Testis (tissue), 5 donors: ENCODE measurements around the gene RIPOR1. TPM values are rescaled to one million over a fixed set of nuclear protein-coding genes. Genes with fewer than 3 reads are reported as not detected.

Experiments
- DNase-seq: peaks from one replicate; pipeline ENCODE4 v3.0.0-alpha.2; 2019
- H3K27ac ChIP-seq, 2 donors: fragments of 200-600 bp; sonication (generic); one replicate each; pipeline ENCODE4 v1.5.1; 2019
- H3K27me3 ChIP-seq: fragments of 200-600 bp; sonication (generic); one replicate; pipeline ENCODE4 v1.5.1; 2019
- H3K36me3 ChIP-seq: fragments of 200-600 bp; sonication (generic); one replicate; pipeline ENCODE4 v1.5.1; 2017; ENCODE audit warnings: low read depth; ENCODE audit errors: missing control alignments
- H3K4me1 ChIP-seq: fragments of 200-600 bp; sonication (generic); one replicate; pipeline ENCODE4 v1.5.1; 2019
- H3K4me3 ChIP-seq, 2 donors: fragments of 200-600 bp; sonication (generic); one replicate each; pipeline ENCODE4 v1.5.1; 2017 to 2019
- H3K9me3 ChIP-seq: fragments of 200-600 bp; sonication (generic); one replicate; pipeline ENCODE4 v1.5.1; 2017
- CTCF ChIP-seq, 3 experiments: fragments of 450-650 bp in 2 of 3; fragments of 200-600 bp in 1 of 3; sonication (generic) in 1 of 3; IDR thresholded peaks; one replicate each; pipeline ENCODE4 v1.5.1; 2016 to 2019; ENCODE audit warnings: antibody characterized with exemption in 3 of 3, mild to moderate bottlenecking in 2 of 3, moderate library complexity in 1 of 3
- POLR2A ChIP-seq: fragments of 450-650 bp; IDR thresholded peaks from one replicate; pipeline ENCODE4 v1.6.1; 2017; ENCODE audit warnings: antibody characterized with exemption, mild to moderate bottlenecking, moderate library complexity
- WGBS, 2 donors: methylation state at CpG; one replicate each; pipeline ENCODE4 v1.1.5; 2018; 5-methylcytosine and 5-hydroxymethylcytosine counted together
- intact Hi-C: fragments of 100-400 bp; cut with DNase I; formaldehyde crosslinking; loops from one replicate; pipeline ENCODE4 v1.15.1; 2023; ENCODE audit warnings: low total_unique reads
- long read RNA-seq, 2 donors: transcript quantifications; one replicate each; lab custom pipeline, GENCODE V29; 2026
- polyA plus RNA-seq: library from polyadenylated mRNA; stranded (reverse); fragments of 350-450 nt; fragmentation: Illumina TruSeq; extraction: RNeasy Lipid Tissue Mini Kit (QIAGEN cat#74804); gene quantifications from one replicate; pipeline ENCODE4 v1.2.3, GENCODE V29; 2014; ENCODE audit warnings: low read depth, low replicate concordance; ENCODE audit not compliant: insufficient read depth
- total RNA-seq, 2 donors: library from RNA; depleted of rRNA; stranded (reverse); fragments of >200 nt; gene quantifications; one replicate each; pipeline ENCODE4 v1.2.3, GENCODE V29; 2016

The RIPOR1 gene
- total RNA-seq (100 to 1,000 TPM in 1 of 2 donors, 10 to 100 TPM in 1; 79.4 to 109 TPM), polyA plus RNA-seq (36.1 TPM)
- long read RNA-seq, donor 1, full-length matches to known transcripts: 2 of 10 reads
- long read RNA-seq, donor 1, partial matches to known transcripts: 8 of 10 reads
- long read RNA-seq, donor 1, other reads (novel, unspliced or antisense): 0 of 10 reads
- long read RNA-seq, donor 2, partial matches to known transcripts: 8 of 8 reads
- long read RNA-seq, donor 2, other reads (novel, unspliced or antisense): 0 of 8 reads

- no peaks in the 10 kb centered on the region for H3K9me3 ChIP-seq
- peaks cover 30% of the 10 kb centered on the region for H3K4me1 ChIP-seq
- H3K36me3 ChIP-seq: no peaks in the 10 kb centered on the region
- peak within 1 kb of the TSS; percentile 87 to 91 for H3K27ac ChIP-seq
- H3K27me3 ChIP-seq: no peaks in the 10 kb centered on the region
- TF ChIP-seq CTCF (IDR thresholded peaks at IDR 0.05): no peak
- H3K4me3 ChIP-seq: peak within 1 kb of the TSS; percentile 70 to 96
- intact Hi-C loops: no loop called here
- WGBS, 2 donors: 16 to 33% methylated on average over 6 to 23 of the region's 45 CpGs
- DNase-seq: peak; percentile 63
Measured at GRCh38 chr16:67528222-67528869, at the start of gene RIPOR1. Gene RIPOR1 (plus strand): TSS chr16:67528829. CDS start chr16:67538447, 9,618 bp downstream.

- TF ChIP-seq POLR2A: peak; percentile 68
- TF ChIP-seq CTCF (IDR thresholded peaks at IDR 0.05): peak; percentile 83 to 99 (median 98)
- Histone ChIP-seq H3K4me1 (peaks cover 45% of the 10 kb centered on the region), H3K4me3 (peak within 1 kb of the TSS; percentile 87 to 96), H3K36me3 (no peaks in the 10 kb centered on the region), H3K9me3 (no peaks in the 10 kb centered on the region), H3K27me3 (no peaks in the 10 kb centered on the region), H3K27ac (peak within 1 kb of the TSS; percentile 90 to 93)
- DNase-seq: peak; percentile 98
- 0 to 1% methylated on average over 22 to 51 of the region's 57 CpGs for WGBS, 2 donors
- intact Hi-C loops: no loop called here
Measured at GRCh38 chr16:67480833-67481560, 47.6 kb upstream of the RIPOR1 start, which contains the start of gene ATP6V0D1. Gene ATP6V0D1 (minus strand): TSS chr16:67481157. CDS start chr16:67481086, 71 bp downstream.

- Histone ChIP-seq H3K27ac (peak overlapping the region; percentile 90 to 93), H3K27me3 (no peaks in the 10 kb centered on the region), H3K4me1 (peaks cover 48% of the 10 kb centered on the region), H3K9me3 (no peaks in the 10 kb centered on the region), H3K4me3 (peak overlapping the region; percentile 87 to 96), H3K36me3 (no peaks in the 10 kb centered on the region)
- peak; percentile 61 for DNase-seq
- 6% methylated on average over 17 of the region's 17 CpGs for WGBS, 2 donors
- intact Hi-C loops: no loop called here
- TF ChIP-seq CTCF (IDR thresholded peaks at IDR 0.05) (peak in 1 of 3 experiments; percentile 9), POLR2A (no peak)
Measured at GRCh38 chr16:67481561-67482232, 46.9 kb upstream of the RIPOR1 start.

- 50 to 67% methylated on average over 13 to 25 of the region's 25 CpGs for WGBS, 2 donors
- Histone ChIP-seq H3K27ac (peak overlapping the region; percentile 90 to 93), H3K4me3 (peak overlapping the region in 1 of 2 donors; percentile 87), H3K36me3 (no peaks in the 10 kb centered on the region), H3K9me3 (no peaks in the 10 kb centered on the region), H3K27me3 (no peaks in the 10 kb centered on the region), H3K4me1 (peaks cover 50% of the 10 kb centered on the region)
- no peak for DNase-seq
- intact Hi-C loops: no loop called here
- TF ChIP-seq CTCF (IDR thresholded peaks at IDR 0.05) (no peak), POLR2A (no peak)
Measured at GRCh38 chr16:67482233-67482924, 46.2 kb upstream of the RIPOR1 start.
